Activated naive CD4-positive, alpha-beta T cell treated with anti-CD3 and anti-CD28 coated beads, Interleukin-2, amount 50 U/mL, for 24 hours (primary cell): ENCODE results near the gene PARVG.

Source experiments
- H3K27ac Mint-ChIP-seq: one replicate; pipeline ENCODE4 v1.8.0; 2021; ENCODE audit warnings: mild to moderate bottlenecking, mixed read lengths
- H3K27me3 Mint-ChIP-seq: one replicate; pipeline ENCODE4 v1.8.0; 2021; ENCODE audit warnings: mixed read lengths
- H3K36me3 Mint-ChIP-seq: one replicate; pipeline ENCODE4 v1.8.0; 2021; ENCODE audit warnings: mixed read lengths
- H3K4me1 Mint-ChIP-seq: one replicate; pipeline ENCODE4 v1.8.0; 2021; ENCODE audit warnings: mixed read lengths
- H3K4me3 Mint-ChIP-seq: one replicate; pipeline ENCODE4 v1.8.0; 2021; ENCODE audit warnings: mild to moderate bottlenecking, mixed read lengths
- H3K9me3 Mint-ChIP-seq: one replicate; pipeline ENCODE4 v1.8.0; 2021; ENCODE audit warnings: mixed read lengths

Gene PARVG

GRCh38 chr22:44245867-44246266 lies 65.1 kb downstream of the PARVG start:
- Mint-ChIP-seq H3K27me3 (peaks cover 10% of the 10 kb centered on the region), H3K9me3 (peaks cover 9% of the 10 kb centered on the region)

GRCh38 chr22:44246615-44247326 lies 66.0 kb downstream of the PARVG start:
- Mint-ChIP-seq H3K9me3 (peaks cover 9% of the 10 kb centered on the region), H3K27ac (no peak overlapping the region), H3K4me1 (no peaks in the 10 kb centered on the region), H3K4me3 (no peak overlapping the region), H3K36me3 (peaks cover 3% of the 10 kb centered on the region), H3K27me3 (peaks cover 8% of the 10 kb centered on the region)

More at GRCh38 chr22:44245867-44246266, 65.1 kb downstream of the PARVG start:
- Mint-ChIP-seq H3K27ac (no peak overlapping the region), H3K4me1 (no peaks in the 10 kb centered on the region), H3K36me3 (peaks cover 3% of the 10 kb centered on the region), H3K4me3 (no peak overlapping the region)

- Mint-ChIP-seq H3K27me3 (peaks cover 4% of the 10 kb centered on the region), H3K36me3 (peaks cover 4% of the 10 kb centered on the region), H3K9me3 (peaks cover 9% of the 10 kb centered on the region), H3K4me3 (no peak overlapping the region), H3K4me1 (no peaks in the 10 kb centered on the region), H3K27ac (no peak overlapping the region)
These were observed 66.6 kb downstream of the PARVG start for GRCh38 chr22:44247346-44247745.

- Mint-ChIP-seq H3K4me3 (no peak overlapping the region), H3K4me1 (no peaks in the 10 kb centered on the region), H3K27me3 (peaks cover 3% of the 10 kb centered on the region), H3K36me3 (peaks cover 8% of the 10 kb centered on the region), H3K27ac (no peak overlapping the region), H3K9me3 (peaks cover 9% of the 10 kb centered on the region)
These were observed 67.5 kb downstream of the PARVG start for GRCh38 chr22:44247923-44248892.

DNA sequence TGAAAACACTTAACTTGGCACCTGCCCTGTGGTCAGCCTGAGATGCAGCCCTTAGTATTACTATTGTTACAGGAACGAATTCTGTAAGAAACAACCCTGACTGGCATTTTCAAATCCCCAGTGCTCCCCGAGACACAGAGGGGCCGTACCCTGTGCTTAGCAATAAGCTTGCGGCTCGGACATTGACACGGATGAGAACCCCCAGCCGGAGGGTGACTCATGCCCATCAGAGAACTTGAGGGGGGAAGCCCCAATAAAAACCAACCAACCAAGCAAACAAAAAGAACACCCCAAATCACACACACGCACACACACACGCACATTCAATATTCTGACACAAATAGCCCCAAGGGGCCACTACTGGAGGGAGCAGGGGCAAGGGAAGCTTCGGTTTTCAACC lies 68.2 kb downstream of the PARVG start:
- Mint-ChIP-seq H3K9me3 (peaks cover 9% of the 10 kb centered on the region), H3K4me3 (no peak overlapping the region), H3K27ac (no peak overlapping the region), H3K27me3 (peaks cover 3% of the 10 kb centered on the region), H3K4me1 (no peaks in the 10 kb centered on the region), H3K36me3 (peaks cover 8% of the 10 kb centered on the region)

DNA sequence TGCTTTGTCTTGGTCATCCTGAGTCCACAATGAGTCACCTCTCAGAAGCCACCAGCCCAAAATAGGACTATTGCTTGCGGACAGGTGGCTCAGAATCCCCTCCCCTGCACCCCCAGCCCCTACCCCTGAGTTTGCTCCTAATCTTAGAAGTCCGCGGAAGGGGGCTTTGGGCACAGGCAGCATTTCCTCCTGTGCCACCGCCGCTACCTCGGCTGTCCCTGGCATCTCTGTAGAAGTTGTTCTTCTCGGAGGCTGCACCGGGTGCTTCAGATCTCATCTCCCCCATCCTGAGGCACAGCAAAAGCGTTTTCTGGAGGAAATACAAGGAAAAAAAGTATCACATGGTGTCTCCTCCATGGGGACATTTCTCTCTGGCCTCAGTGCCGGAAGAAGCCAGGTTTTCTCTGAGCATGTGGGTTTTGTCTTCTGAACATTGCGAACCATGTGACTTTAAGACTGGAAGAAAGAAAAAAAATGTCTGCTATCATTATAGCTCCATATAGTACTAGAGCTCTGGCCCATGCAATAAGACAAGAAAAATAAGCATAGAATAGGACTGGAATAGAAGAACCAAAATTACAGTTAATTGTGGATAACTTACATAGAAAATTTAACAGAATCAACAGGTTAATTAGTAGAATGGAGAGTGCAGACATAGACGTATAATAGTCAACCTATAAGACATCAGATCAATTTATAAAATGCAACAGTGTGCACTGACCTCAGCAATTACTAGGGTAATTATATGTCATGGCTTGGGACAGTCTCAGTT lies 68.8 kb downstream of the PARVG start:
- Mint-ChIP-seq H3K4me1 (no peaks in the 10 kb centered on the region), H3K27me3 (no peaks in the 10 kb centered on the region), H3K27ac (no peak overlapping the region), H3K4me3 (no peak overlapping the region), H3K9me3 (peaks cover 9% of the 10 kb centered on the region), H3K36me3 (peaks cover 8% of the 10 kb centered on the region)

- Mint-ChIP-seq H3K9me3 (peaks cover 5% of the 10 kb centered on the region), H3K4me1 (no peaks in the 10 kb centered on the region), H3K4me3 (no peak overlapping the region), H3K27me3 (no peaks in the 10 kb centered on the region), H3K27ac (no peak overlapping the region), H3K36me3 (peaks cover 5% of the 10 kb centered on the region)
These were observed 74.1 kb downstream of the PARVG start for GRCh38 chr22:44254811-44255210.

DNA sequence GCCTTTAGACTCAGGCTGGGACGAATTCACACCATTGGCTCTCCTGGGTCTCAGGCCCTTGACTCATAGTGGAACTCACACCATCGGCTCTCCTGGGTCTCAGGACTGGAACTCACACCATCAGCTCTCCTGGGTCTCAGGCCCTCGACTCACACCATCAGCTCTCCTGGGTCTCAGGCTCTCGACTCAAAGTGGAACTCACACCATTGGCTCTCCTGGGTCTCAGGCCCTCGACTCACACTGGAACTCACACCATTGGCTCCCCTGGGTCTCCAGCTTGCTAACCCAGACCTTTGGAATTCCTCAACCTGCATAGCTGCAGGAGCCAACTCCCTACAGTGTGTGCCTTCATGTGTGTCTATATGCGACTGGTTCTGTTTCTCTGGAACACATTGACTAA lies 75.4 kb downstream of the PARVG start:
- Mint-ChIP-seq H3K27me3 (no peaks in the 10 kb centered on the region), H3K36me3 (peaks cover 5% of the 10 kb centered on the region), H3K9me3 (no peaks in the 10 kb centered on the region), H3K27ac (no peak overlapping the region), H3K4me1 (peaks cover under 1% of the 10 kb centered on the region), H3K4me3 (no peak overlapping the region)

DNA sequence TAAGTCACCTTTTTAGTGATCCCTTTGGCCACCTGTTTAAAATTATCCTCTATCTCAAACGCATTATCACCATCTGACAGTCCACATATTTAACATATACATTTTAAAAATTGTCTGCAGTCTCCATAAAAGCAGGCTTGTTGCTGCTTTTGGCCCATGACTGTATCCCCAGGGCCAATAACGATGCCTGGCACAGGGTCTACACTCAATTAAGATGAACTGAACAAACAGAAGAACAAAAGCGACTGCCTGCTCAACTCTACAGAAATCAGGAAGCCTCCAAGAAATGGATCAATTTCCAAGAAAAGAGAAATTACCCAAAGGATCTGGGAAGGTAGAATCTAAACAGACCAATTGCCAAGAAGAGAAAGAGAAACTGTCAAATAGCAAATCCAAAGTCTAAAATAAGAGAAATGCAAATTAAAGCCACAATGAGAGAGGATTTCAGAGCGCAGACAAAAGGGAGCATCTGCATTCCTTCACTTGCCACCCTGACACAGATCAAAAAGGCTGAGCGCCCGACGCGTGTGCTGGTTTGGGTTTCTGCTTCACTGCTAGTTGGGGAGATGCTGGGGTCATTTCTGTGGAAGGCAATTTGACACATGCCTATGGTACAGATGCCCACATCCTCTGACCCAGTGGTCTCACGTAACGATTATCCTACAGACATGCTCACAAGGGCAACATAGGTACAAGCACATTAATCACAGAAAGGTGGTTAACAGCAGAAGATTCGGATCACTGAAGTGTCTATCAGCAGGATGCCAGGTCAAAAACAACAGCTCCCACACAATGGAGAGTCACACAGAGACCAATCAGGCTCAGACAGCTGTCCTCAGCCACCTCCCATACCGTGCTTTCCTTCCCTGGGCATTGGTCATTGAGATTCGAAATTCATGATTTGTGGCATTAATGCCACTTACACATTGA lies 76.1 kb downstream of the PARVG start:
- Mint-ChIP-seq H3K4me1 (peaks cover 4% of the 10 kb centered on the region), H3K27ac (no peak overlapping the region), H3K27me3 (no peaks in the 10 kb centered on the region), H3K36me3 (peaks cover 5% of the 10 kb centered on the region), H3K9me3 (no peaks in the 10 kb centered on the region), H3K4me3 (no peak overlapping the region)
